ENCODE measurements around the gene RCN2.
A peak's percentile ranks its signal among the peaks of the same experiment; 100 is the strongest.

Gene RCN2

GRCh38 chr15:76916369-76916768 is 15.2 kb upstream of the RCN2 start:
- no peak for TF ChIP-seq CTCF (conservative IDR thresholded peaks at IDR 0.05; ENCODE audit: low read depth, low read length)
- DNase-seq (ENCODE audit: low read depth), result no peak

GRCh38 chr15:76928201-76928600 is 3.3 kb upstream of the RCN2 start:
- DNase-seq (ENCODE audit: low read depth), result no peak
- no peak for TF ChIP-seq CTCF (conservative IDR thresholded peaks at IDR 0.05; ENCODE audit: low read depth, low read length)
- no peak overlapping the region for H3K4me3 ChIP-seq (ENCODE audit: low read length)

More at GRCh38 chr15:76916369-76916768, 15.2 kb upstream of the RCN2 start:
- no peak overlapping the region for H3K4me3 ChIP-seq (ENCODE audit: low read length)

- DNase-seq (ENCODE audit: low read depth), result no peak
- TF ChIP-seq CTCF (conservative IDR thresholded peaks at IDR 0.05; ENCODE audit: low read depth, low read length), result no peak
- H3K4me3 ChIP-seq (ENCODE audit: low read length), result no peak overlapping the region
Measured at GRCh38 chr15:76929011-76929760, 2.4 kb upstream of the RCN2 start.

GRCh38 chr15:76930831-76931396 is 635 bp upstream of the RCN2 start:
- no peak for TF ChIP-seq CTCF (conservative IDR thresholded peaks at IDR 0.05; ENCODE audit: low read depth, low read length)
- DNase-seq (ENCODE audit: low read depth), result no peak
- peak overlapping the region; percentile 81 for H3K4me3 ChIP-seq (ENCODE audit: low read length)

GRCh38 chr15:76932135-76932966 is 802 bp downstream of the RCN2 start:
- no peak for TF ChIP-seq CTCF (conservative IDR thresholded peaks at IDR 0.05; ENCODE audit: low read depth, low read length)
- peak overlapping the region; percentile 83 for H3K4me3 ChIP-seq (ENCODE audit: low read length)
- DNase-seq (ENCODE audit: low read depth), result no peak

GRCh38 chr15:76935620-76936019 is 4.1 kb downstream of the RCN2 start:
- DNase-seq (ENCODE audit: low read depth), result no peak
- TF ChIP-seq CTCF (conservative IDR thresholded peaks at IDR 0.05; ENCODE audit: low read depth, low read length), result no peak
- H3K4me3 ChIP-seq (ENCODE audit: low read length), result no peak overlapping the region

All from retinal pigment epithelial cell (primary cell).